Measurements from ENCODE around the gene PTPRF.

Gene PTPRF

GRCh38 chr1:43511394-43511793 is 19.3 kb upstream of the PTPRF start:
- no peak overlapping the region for H3K4me3 ChIP-seq
- no peak overlapping the region for H3K27ac ChIP-seq

GRCh38 chr1:43512133-43512532 is 18.6 kb upstream of the PTPRF start:
- Histone ChIP-seq H3K27ac (no peak overlapping the region), H3K4me3 (no peak overlapping the region)

GRCh38 chr1:43512681-43513080 is 18.0 kb upstream of the PTPRF start:
- Histone ChIP-seq H3K4me3 (no peak overlapping the region), H3K27ac (no peak overlapping the region)

DNA sequence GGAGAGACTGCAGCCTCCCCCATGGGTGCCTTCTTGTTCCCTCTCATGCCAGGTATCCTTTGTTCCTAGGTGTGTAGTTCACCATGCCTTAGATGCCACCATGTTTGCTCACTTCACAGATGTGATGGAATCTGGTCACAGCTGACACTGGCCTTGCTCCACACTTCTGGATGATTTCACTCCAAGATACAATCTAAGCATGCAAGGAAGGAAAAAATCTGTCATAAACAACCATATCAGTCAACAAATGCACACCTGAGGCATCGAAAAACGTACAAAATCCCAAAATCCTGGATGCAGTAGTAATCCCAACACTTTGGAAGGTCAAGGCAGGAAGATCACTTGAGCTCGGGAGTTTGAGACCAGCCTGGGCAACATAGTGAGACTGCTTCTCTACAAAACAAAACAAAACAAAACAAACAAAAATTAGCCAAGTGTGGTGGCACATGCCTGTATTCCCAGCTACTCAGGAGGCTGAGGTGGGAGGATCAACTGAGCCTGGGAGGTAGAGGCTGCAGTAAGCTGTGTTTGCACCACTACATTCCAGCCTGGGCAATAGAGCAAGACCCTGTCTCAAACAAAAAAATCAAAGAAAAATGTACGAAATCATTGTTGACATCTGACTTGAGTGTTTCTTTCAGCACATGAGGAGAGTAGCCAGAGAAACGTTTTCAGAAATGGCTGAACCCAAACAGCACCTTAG is 17.1 kb upstream of the PTPRF start:
- Histone ChIP-seq H3K4me3 (no peak overlapping the region), H3K27ac (no peak overlapping the region)

GRCh38 chr1:43518935-43519686 is 11.6 kb upstream of the PTPRF start:
- no peak overlapping the region for H3K4me3 ChIP-seq
- H3K27ac ChIP-seq, result no peak overlapping the region

GRCh38 chr1:43520100-43520778 is 10.4 kb upstream of the PTPRF start:
- Histone ChIP-seq H3K4me3 (no peak overlapping the region), H3K27ac (no peak overlapping the region)

- no peak overlapping the region for H3K4me3 ChIP-seq
Measured at GRCh38 chr1:43521078-43521477, 9.6 kb upstream of the PTPRF start.

DNA sequence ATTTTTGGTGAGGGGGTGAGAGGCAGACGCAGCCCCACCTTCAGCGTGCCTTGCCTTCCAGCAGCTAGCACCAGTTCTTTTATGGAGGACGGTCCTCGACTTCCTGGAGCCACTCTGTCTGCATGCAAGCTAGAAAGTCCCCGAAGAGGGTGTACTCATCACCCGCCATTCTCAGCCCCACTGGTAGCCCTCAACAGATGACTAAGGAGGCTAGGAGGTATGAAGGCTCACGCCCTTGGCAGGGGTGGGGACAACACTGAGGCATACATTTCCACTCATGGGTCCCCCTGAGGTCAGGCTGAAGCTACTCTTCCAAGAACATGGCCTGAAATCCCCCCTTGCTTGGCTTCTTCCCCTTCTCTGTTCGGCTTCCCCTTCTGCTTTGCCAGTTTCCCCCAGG is 8.9 kb upstream of the PTPRF start:
- Histone ChIP-seq H3K27ac (no peak overlapping the region), H3K4me3 (no peak overlapping the region)

More at GRCh38 chr1:43521078-43521477, 9.6 kb upstream of the PTPRF start:
- no peak overlapping the region for H3K27ac ChIP-seq

- Histone ChIP-seq H3K27ac (no peak overlapping the region), H3K4me3 (no peak overlapping the region)
Measured at GRCh38 chr1:43522431-43522775, 8.3 kb upstream of the PTPRF start.

DNA sequence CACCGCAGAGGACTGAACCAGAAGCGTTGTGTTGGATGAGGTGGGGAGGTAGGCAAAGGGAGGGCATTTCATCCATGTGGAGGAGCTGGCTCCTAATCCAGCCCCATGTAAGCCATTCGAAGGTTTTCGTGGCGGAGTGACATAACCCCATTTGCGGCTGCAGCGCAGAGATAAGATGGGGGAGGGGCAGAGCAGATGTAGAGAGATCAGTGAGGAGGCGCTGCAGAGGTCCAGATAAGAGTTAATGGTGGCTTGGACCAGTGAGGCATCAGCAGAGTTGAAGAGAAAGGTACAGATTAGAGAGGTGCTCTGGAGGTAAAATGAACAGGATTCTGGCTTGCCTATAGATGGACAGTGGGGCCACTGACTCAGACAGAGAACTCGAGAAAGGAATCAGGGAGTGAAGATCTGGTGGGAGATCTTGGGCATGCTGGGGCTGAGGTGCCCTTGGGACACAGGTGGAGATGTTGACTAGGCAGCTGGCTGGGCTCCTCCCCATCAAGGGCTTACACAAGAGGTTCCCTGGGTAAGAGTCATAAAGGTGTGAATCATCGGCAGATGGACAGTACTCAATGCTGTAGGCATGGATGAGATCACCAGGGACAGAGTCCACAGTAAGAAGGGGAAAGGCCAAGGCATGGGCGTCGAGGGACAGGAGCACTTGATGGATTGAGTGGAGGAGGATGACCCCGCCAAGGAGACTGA is 7.8 kb upstream of the PTPRF start:
- H3K27ac ChIP-seq, result no peak overlapping the region
- H3K4me3 ChIP-seq, result no peak overlapping the region

DNA sequence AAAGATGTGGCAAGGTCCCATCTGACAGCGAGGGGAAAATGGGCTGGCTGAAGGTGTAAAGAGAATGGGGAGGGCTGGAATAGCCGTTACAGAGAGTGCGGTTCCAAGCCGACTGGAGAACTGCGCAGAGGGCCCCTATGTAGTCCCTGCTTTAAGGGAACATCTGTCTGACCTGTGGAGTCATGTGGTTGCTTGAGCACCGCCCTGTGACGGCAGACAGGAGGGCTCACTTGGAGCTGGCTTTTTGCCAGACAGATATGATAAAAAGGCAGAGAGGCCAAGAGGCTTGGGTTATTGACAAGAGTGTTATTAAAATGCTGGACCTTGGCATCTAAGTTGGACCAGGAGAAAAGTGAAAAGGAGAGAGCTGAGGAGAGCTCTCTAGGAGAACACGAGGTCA is 5.9 kb upstream of the PTPRF start:
- no peak overlapping the region for H3K27ac ChIP-seq
- no peak overlapping the region for H3K4me3 ChIP-seq

DNA sequence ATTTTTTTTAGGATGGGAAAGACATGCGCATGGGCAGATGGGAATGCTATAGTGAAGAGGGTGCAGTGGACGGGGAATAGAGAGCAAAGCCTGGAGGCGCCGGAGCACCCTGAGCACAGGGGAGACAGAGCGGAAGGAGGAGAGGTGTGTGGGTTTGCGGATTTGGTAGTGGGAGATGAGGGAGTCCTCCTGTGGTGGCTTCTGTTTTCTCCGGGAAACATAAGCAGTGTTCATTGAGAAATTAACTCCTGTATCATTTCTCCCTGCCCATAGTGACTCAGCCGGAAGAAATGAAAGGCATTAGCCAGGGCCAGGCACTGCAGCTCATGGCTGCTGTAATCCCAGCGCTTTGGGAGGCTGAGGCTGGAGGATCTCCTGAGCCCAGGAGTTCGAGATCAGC is 4.7 kb upstream of the PTPRF start:
- H3K27ac ChIP-seq, result no peak overlapping the region
- no peak overlapping the region for H3K4me3 ChIP-seq

DNA sequence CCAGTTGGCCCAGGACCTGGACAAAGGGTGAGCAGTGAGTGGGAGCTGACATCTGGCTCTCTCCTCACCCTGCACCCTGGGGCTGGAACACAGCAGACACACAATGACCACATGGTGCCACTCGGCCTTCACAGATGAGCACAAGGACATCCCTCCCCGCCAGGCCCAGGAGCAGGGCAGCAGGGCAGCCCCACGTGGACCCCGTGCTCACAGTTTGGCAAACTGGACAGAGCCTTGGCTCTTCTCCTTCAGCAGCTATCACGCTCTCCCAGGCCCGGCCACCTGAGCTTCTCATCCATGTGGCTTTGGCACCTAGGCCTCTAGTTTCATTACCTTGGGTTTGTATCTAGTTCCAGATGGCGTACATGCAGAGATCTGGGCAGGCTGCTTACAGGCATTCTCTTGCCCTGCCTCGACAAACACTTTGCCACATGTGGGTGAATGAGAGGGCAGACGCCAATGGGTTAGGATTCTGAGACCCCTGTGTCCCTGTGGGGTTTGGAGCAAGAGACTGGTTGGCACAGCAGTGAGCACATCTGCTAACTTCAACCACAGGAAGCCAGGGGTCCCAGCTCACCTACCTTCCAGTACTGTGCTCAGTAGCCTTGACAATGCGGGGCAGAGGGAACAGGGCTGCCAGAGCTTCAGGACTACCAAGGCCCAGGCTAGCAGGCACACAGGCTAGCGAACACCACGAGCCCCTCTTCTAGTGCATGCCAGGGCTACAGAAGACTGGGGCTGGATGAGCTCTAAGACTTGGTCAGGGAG is 3.4 kb upstream of the PTPRF start:
- Histone ChIP-seq H3K4me3 (no peak overlapping the region), H3K27ac (no peak overlapping the region)

- peak overlapping the region in 3 of 21 experiments; percentile 3 to 95 (median 41) for H3K27ac ChIP-seq
Measured at GRCh38 chr1:43529206-43529731, 1.4 kb upstream of the PTPRF start.

DNA sequence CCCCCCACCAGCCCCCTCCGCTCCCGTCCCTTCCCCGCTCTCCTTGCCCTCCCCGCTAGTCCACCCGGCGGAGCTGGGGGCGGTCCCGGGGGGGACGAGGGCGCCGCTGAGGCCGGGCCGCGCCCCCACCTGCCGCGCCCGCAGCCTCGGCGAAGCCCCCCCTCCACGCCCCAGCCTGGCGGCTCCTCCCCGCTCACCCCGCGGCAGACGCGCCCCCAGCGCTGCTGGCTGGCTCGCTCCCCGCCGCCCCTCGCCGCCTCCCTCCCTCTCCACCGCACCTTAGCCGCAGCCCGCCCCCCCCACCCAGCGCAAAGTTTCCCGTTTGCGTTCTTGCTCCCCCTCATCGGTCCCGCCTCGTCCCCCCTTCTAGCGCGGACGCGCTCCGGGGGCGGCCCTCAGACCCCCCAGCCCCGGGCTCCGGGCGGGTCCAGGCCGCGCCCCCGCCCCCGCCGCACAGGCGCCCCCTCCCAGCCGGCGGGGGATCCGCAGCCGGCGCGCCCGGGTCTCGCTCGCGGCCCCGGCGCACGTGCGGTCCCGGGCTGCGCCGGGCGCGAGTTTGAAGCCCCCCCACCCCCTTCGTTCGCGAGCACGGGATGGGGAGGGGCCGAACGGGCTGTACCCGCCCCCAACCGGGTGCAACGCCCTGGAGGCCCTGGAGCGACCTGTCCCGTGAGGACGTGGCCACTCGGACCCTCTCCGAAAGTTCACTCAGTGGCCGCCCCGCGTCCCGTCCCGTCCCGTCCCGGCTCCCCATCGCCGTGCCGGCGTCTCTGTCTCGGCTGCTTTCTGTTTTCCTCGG is 623 bp downstream of the PTPRF start:
- peak overlapping the region; percentile 52 to 95 (median 90) for H3K27ac ChIP-seq

More at GRCh38 chr1:43529206-43529731, 1.4 kb upstream of the PTPRF start:
- no peak overlapping the region for H3K4me3 ChIP-seq

GRCh38 chr1:43531906-43532584 is 1.4 kb downstream of the PTPRF start:
- H3K27ac ChIP-seq, result peak overlapping the region in 20 of 21 experiments; percentile 14 to 95 (median 90)
- peak overlapping the region; percentile 53 to 83 (median 65) for H3K4me3 ChIP-seq

More for the DNA sequence above, 623 bp downstream of the PTPRF start:
- H3K4me3 ChIP-seq, result peak overlapping the region; percentile 53 to 83 (median 65)

DNA sequence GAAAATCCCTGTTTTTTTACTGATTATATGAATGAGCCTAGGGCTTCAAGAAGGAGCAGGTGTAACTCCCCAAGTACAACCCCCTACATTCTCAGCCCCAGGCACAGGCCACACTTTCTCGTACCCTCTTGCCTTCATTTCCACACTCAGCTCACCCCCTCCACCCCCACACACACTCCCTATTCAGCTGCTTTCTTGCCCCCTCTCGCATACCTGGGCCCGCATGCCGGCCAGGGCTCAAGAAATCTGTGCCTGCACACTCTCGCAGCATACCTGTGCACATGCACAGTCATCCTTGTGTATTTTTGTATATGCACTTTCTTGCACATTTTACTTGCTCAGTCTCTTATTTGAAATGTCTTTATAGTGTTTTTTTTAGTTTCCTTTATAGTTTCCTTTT is 2.0 kb downstream of the PTPRF start:
- Histone ChIP-seq H3K4me3 (peak overlapping the region in 5 of 7 experiments; percentile 61 to 83 (median 72)), H3K27ac (peak overlapping the region in 10 of 21 experiments; percentile 54 to 95 (median 91))

DNA sequence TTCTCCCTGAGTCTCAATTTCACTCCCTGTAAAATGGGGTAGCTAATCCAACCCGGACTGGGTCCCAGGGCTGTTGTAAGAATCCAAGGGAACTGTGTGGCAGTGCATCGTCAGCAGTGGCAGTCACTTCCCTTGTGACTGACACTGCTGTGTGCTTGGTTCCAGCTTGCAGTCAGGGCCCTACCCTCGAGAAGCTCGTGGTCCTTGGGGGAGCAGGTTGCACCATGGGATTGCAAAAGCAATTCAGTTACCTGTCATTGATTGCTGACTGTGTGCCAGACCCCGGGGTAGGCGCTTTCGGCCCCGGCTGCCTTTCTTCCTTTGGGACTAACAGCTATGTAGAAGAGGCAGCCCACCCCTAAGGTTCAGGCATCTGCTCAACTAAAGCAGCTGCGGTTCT is 2.9 kb downstream of the PTPRF start:
- peak overlapping the region in 6 of 21 experiments; percentile 4 to 95 (median 74) for H3K27ac ChIP-seq
- peak overlapping the region in 2 of 7 experiments; percentile 61 to 83 for H3K4me3 ChIP-seq
